ENCODE results near the gene ABCB4. TPM values are rescaled to one million over a fixed set of nuclear protein-coding genes. Genes with fewer than 3 reads are reported as not detected.

Gene ABCB4
- 0.81 TPM in 1 of 2 replicates, not detected in the other for total RNA-seq (ENCODE audit: low replicate concordance)

GRCh38 chr7:87475359-87476178, at the start of gene ABCB4:
ABCB4 (minus strand) TSS chr7:87475680; CDS start chr7:87475465, 215 bp downstream.
- TF ChIP-seq CTCF (IDR thresholded peaks at IDR 0.05; ENCODE audit: insufficient read depth, low read length): no peak
- DNase-seq (ENCODE audit: low read depth): no peak
- peak within 1 kb of the TSS; percentile 29 for H3K4me3 ChIP-seq (ENCODE audit: low read depth, low read length)

GRCh38 chr7:87518735-87519134, 43.3 kb upstream of the ABCB4 start:
- peak; percentile 8 for DNase-seq (ENCODE audit: low read depth)
- no peak overlapping the region for H3K4me3 ChIP-seq (ENCODE audit: low read depth, low read length)
- no peak for TF ChIP-seq CTCF (IDR thresholded peaks at IDR 0.05; ENCODE audit: insufficient read depth, low read length)

- TF ChIP-seq CTCF (IDR thresholded peaks at IDR 0.05; ENCODE audit: insufficient read depth, low read length): no peak
- no peak for DNase-seq (ENCODE audit: low read depth)
- no peak overlapping the region for H3K4me3 ChIP-seq (ENCODE audit: low read depth, low read length)
Measured at GRCh38 chr7:87517891-87518290, 42.4 kb upstream of the ABCB4 start.

GRCh38 chr7:87517136-87517815, 41.8 kb upstream of the ABCB4 start:
- peak; percentile 16 for DNase-seq (ENCODE audit: low read depth)
- no peak for TF ChIP-seq CTCF (IDR thresholded peaks at IDR 0.05; ENCODE audit: insufficient read depth, low read length)
- H3K4me3 ChIP-seq (ENCODE audit: low read depth, low read length): no peak overlapping the region

GRCh38 chr7:87513735-87514335, 38.4 kb upstream of the ABCB4 start:
- H3K4me3 ChIP-seq (ENCODE audit: low read depth, low read length): no peak overlapping the region
- TF ChIP-seq CTCF (IDR thresholded peaks at IDR 0.05; ENCODE audit: insufficient read depth, low read length): no peak
- DNase-seq (ENCODE audit: low read depth): no peak

GRCh38 chr7:87512906-87513305, 37.4 kb upstream of the ABCB4 start:
- DNase-seq (ENCODE audit: low read depth): no peak
- no peak overlapping the region for H3K4me3 ChIP-seq (ENCODE audit: low read depth, low read length)
- no peak for TF ChIP-seq CTCF (IDR thresholded peaks at IDR 0.05; ENCODE audit: insufficient read depth, low read length)
